T-helper 22 cell (primary cell): ENCODE data around the gene TCF4.
A peak's percentile ranks its signal among the peaks of the same experiment; 100 is the strongest.

Experiments used
- DNase-seq: peaks from one replicate; pipeline ENCODE4 v3.0.0-alpha.2; 2020; ENCODE audit warnings: low read depth

TCF4 gene

GRCh38 chr18:55588111-55588869, at the start of gene TCF4:
TSS of gene TCF4 (minus strand) at chr18:55588192. CDS start at chr18:55587116, 1,076 bp downstream.
- no peak for DNase-seq

- DNase-seq: no peak
Observed at GRCh38 chr18:55637204-55637603, 49.2 kb upstream of the TCF4 start.

- no peak for DNase-seq
Observed at GRCh38 chr18:55635439-55635838, 47.4 kb upstream of the TCF4 start.

DNA sequence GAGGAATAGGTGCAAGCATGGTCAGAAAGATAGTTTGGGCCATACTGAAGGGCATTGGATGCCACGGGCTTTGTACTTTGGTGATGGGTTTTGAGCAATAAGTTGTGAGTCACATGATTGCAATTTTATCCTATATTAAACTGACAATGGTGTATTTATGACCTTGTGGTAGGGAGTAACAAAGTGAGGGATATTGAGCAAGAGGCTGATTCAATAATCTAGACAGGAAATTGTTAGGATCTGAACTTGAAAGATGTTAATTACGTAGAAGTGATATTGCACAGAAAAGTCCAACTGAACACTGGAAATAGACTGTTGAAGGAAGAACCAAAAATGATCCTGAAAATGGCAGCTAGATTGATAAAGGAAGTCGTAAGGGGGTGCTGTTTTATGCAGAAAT, 46.6 kb upstream of the TCF4 start:
- DNase-seq: no peak

GRCh38 chr18:55633032-55633431, 45.0 kb upstream of the TCF4 start:
- DNase-seq: no peak

- no peak for DNase-seq
Observed at GRCh38 chr18:55629133-55629532, 41.1 kb upstream of the TCF4 start.

DNA sequence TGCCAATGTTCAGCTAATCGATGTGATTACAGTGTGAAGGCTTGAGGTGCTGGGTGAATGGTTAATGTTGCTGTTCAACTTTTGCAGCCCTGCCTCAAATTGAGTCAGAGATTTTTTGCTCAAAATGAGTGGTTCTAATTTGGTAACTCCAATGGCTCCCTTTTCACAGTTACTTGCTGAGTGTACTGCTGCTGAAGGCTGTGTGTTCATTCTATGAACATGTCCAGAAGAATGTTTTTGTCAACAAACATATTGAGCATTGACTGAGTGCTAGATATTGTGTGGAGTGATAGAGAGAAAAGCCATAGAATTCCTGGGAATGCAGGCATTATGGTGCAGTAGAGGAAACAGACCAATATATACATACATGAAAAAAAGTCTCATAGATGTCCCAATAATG, 39.0 kb upstream of the TCF4 start:
- no peak for DNase-seq

DNA sequence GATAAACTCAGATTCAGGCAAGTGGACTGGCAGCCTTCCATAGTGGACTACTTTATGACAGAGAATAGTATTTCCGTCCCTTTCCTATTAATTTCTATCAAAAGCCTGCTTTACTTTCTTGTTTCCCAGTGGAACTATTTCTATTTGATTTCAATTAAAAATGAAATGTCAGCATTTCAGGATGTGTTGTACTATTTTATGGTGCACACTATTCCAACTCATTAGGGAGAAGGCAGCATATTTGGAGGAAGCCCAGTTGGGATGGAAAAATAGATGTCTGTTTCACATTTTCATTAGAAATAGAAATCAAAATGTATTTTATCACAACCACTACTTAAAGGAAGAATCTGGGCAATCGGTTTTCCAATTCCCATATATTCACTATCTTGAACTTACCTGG, 37.9 kb upstream of the TCF4 start:
- DNase-seq: no peak

- DNase-seq: no peak
Observed at GRCh38 chr18:55623626-55624025, 35.6 kb upstream of the TCF4 start.

- DNase-seq: no peak
Observed at GRCh38 chr18:55610506-55610905, 22.5 kb upstream of the TCF4 start.

DNA sequence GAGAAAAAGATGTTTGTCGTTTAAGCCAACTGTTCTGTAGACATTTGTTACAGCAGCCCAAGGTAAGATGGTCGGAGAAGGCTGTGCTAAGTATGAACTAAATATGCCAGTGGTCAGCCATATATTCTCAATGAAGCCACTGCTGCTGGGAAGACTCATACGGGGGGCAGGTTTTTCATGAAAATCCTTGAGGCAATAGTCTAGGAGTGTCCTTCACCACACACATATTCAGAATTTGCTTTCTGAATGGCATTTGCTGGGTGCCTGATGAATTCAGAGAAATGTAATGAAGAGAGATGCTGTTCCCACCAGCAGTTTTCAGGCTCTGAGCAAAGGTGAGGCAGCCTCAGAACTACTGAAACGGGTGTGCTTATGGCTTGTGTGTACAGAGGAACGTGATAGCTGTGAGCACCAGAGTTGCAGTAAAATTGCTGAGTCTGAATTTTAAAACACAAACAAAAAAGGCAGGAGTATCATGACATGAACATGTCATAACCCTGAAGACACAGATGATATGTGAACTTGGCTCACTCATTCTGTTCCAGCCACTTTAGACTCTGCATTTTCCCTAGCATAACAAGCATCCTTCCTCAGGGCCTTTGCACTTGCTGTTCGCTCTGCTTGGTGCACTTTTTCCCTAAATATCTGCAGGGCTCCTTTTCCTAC, 21.3 kb upstream of the TCF4 start:
- DNase-seq: no peak

DNA sequence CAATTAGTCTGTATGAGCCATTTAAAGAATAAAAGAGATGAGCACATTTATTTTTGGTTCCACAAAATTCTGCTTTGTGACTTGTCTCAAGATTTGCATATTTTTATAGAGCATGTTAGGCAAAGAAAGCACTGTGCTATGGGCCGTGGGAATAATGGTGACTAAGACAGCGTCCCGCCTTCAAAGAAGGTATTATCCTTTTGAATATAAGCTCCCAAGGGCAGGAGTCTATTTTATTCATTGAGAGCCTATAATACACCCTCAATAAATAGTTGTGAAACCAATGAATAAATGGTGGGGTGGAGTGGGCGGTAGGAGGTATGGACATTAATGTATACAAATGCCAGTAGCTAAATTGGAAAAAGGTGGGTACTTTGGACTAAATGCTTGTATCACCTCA, 20.5 kb upstream of the TCF4 start:
- no peak for DNase-seq

GRCh38 chr18:55607773-55608172, 19.8 kb upstream of the TCF4 start:
- DNase-seq: no peak

- DNase-seq: no peak
Observed at GRCh38 chr18:55605733-55606338, 17.8 kb upstream of the TCF4 start.

- no peak for DNase-seq
Observed at GRCh38 chr18:55603775-55604174, 15.8 kb upstream of the TCF4 start.

DNA sequence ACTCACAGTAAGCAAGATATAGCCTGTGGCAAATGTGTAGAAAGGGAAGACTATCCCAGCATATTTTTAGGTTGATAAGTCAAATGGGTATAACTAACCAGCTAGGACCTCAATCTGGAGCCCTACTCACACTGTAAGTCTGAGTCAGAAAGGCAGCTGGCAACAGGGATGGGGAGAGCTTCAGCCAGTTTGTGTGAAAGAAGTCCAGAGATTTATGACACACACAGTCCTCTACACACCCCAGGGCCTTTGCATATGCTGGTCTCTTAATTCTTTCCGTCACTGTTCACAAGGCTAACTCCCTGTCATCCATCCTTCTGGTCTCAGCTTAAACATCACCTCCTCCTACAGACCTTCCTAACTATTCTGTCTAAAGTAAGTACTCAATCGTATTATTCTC, 5.9 kb upstream of the TCF4 start:
- DNase-seq: no peak

DNA sequence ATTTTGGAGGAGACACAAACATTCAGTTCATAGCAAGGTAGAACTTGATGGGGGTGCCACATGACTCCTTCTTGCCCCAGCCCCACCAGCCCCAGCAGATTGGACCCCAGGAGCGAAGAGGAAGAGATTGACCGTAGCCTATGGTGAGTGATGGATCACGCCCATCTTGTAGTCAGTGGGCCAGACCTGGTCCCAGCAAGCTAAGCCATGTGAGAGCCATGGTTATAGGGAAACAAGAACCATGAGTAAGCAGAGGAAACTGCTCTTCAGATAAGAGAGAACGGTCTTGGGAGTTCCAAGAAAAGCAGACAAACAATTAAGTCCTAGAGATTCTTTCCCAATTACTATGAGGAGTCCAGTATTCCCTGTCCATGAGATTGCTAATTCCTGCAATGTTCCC, 4.6 kb upstream of the TCF4 start:
- DNase-seq: no peak

- no peak for DNase-seq
Observed at GRCh38 chr18:55592106-55592505, 4.1 kb upstream of the TCF4 start.

GRCh38 chr18:55589625-55590291, 1.8 kb upstream of the TCF4 start:
- DNase-seq: peak; percentile 34

- DNase-seq: no peak
Observed at GRCh38 chr18:55588870-55589595, 1.0 kb upstream of the TCF4 start.

DNA sequence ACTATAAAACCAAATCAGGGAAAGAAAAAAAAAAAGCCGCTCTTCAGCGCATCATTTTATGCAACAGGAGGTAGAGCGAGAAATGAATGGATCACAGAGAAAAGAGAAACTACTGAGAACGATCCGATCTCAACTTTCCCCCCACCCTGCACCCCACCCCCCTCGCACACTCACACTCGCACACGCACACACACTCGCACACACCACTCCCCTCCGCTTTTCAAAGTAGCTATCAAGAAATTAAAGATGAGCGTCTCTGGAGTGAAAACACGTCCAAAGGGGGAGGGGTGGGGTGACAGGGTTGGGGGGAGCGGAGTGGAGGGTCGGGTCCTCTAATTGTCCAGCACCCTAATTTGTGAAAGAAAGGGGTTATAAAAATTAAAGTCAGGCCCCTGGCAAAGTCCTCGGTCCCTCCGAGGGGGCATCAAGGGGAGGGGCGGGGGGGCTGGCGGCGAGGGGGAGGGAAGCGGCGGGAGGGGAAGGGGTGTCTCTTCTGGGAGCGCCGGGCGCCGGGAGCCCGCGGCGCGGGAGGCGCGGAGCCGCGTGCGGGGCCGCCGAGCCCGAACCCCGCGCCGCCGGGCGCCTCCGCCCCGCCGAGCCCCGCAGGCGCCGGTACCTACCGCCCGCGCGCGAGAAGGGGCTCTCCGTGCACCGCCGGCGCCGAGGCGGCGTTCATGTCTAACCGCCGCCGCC, 428 bp downstream of the TCF4 start:
- no peak for DNase-seq
